ENCODE data around the gene BTD.

GRCh38 chr3:15657016-15657415, 55.5 kb downstream of the BTD start:
- TF ChIP-seq POLR2AphosphoS5 (IDR thresholded peaks at IDR 0.05; ENCODE audit: insufficient read depth, low read depth, low read length) (no peak), CTCF (IDR thresholded peaks at IDR 0.05; ENCODE audit: extremely low read depth in 1 of 2, insufficient read depth in 1 of 2, low read depth in 1 of 2, low read length in 2 of 2) (no peak), EZH2 (IDR thresholded peaks at IDR 0.05; ENCODE audit: borderline replicate concordance, low read depth, low read length, severe bottlenecking) (no peak)

Data from endothelial cell of umbilical vein (primary cell).